IMR-90 (cell line): ENCODE measurements around the gene PROM2.

ENCODE experiments used
- FOS ChIP-seq: fragments of 150-350 bp; IDR thresholded peaks from 2 replicates; pipeline ENCODE4 v1.6.1; 2016; ENCODE audit warnings: low read depth, low read length
- MAFK ChIP-seq: IDR thresholded peaks from 2 replicates; pipeline ENCODE4 v1.6.1; 2012; ENCODE audit warnings: low read depth, low read length, improper control_type of control experiment
- MXI1 ChIP-seq: IDR thresholded peaks from 2 replicates; pipeline ENCODE4 v1.6.1; 2012; ENCODE audit warnings: low read depth, mild to moderate bottlenecking, low read length, moderate library complexity, borderline replicate concordance
- NFE2L2 ChIP-seq: fragments of 150-350 bp; IDR thresholded peaks from 2 replicates; pipeline ENCODE4 v1.6.1; 2016; ENCODE audit warnings: low read depth, mild to moderate bottlenecking, low read length
- POLR2A ChIP-seq: IDR thresholded peaks from 2 replicates; pipeline ENCODE4 v1.6.1; 2012; ENCODE audit warnings: mild to moderate bottlenecking, low read depth, low read length
- RCOR1 ChIP-seq: IDR thresholded peaks from 2 replicates; pipeline ENCODE4 v1.6.1; 2012; ENCODE audit warnings: mild to moderate bottlenecking, low read length, improper control_type of control experiment; ENCODE audit not compliant: insufficient replicate concordance
- RFX5 ChIP-seq: IDR thresholded peaks from 2 replicates; pipeline ENCODE4 v1.8.0; 2012; ENCODE audit warnings: low read depth, mild to moderate bottlenecking, low read length, moderate library complexity
- USF2 ChIP-seq: fragments of 150-350 bp; IDR thresholded peaks from 2 replicates; pipeline ENCODE4 v1.6.1; 2017; ENCODE audit warnings: mild to moderate bottlenecking, antibody characterized with exemption, low read length, low read depth
- TF ChIP-seq, protein P1 (sequence below): conservative IDR thresholded peaks from 2 replicates; pipeline ENCODE4 v1.5.1; 2012; ENCODE audit warnings: mild to moderate bottlenecking, low read depth, low read length, improper control_type of control experiment

GRCh38 chr2:95269036-95269680 lies 5.1 kb upstream of the PROM2 start:
- TF ChIP-seq, protein P1, sequence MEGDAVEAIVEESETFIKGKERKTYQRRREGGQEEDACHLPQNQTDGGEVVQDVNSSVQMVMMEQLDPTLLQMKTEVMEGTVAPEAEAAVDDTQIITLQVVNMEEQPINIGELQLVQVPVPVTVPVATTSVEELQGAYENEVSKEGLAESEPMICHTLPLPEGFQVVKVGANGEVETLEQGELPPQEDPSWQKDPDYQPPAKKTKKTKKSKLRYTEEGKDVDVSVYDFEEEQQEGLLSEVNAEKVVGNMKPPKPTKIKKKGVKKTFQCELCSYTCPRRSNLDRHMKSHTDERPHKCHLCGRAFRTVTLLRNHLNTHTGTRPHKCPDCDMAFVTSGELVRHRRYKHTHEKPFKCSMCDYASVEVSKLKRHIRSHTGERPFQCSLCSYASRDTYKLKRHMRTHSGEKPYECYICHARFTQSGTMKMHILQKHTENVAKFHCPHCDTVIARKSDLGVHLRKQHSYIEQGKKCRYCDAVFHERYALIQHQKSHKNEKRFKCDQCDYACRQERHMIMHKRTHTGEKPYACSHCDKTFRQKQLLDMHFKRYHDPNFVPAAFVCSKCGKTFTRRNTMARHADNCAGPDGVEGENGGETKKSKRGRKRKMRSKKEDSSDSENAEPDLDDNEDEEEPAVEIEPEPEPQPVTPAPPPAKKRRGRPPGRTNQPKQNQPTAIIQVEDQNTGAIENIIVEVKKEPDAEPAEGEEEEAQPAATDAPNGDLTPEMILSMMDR = no peak
- TF ChIP-seq RFX5 (no peak), RCOR1 (no peak), FOS (no peak), POLR2A (no peak), MAFK (no peak), NFE2L2 (no peak), MXI1 (no peak), USF2 (no peak)
